GM18951 (cell line): ENCODE results near the gene UNC119.

Source experiments
- POLR2A ChIP-seq: IDR thresholded peaks from 4 replicates; pipeline ENCODE4 v1.6.1; 2011; ENCODE audit warnings: mild to moderate bottlenecking; ENCODE audit not compliant: insufficient read length, insufficient read depth; ENCODE audit errors: extremely low read depth
- in situ Hi-C: fragments of 300-500 bp; cut with MboI; formaldehyde crosslinking; loops from one replicate; pipeline ENCODE4 v1.12.0; 2022; ENCODE audit warnings: low sequenced_read_pairs, mixed read lengths, inconsistent platforms; ENCODE audit not compliant: unreplicated experiment

The UNC119 gene

DNA sequence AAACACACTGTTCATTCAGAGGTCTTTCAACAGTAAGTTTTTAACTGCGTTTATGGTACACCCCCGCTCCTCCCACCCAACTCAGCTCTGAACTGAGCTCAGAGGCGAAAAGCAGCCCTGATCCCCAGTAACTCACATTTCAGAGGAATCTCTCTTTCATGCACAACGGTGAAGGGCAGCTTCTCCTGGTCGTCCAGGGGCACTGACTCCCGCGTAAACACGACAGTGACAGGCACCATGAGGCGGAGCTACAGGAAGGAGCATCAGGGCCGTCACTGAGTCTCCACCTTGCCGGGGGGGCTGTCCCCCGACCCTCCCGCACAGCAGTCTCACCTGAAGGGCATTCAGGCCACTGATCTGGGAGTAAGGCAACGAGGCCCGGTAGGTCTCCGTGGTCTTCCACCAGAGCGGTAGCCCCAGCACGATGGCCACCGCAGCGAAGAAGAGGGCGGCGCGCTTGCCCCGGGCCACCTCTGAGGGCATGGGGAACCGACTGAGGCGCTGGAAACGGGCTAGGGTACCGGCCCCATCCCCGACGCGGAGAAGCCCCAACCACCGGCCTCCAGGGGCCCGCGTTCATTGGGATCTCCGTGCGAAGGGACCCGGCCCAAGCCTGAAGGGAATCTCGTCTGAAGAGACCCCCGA, 18.4 kb upstream of the UNC119 start:
- no peak for TF ChIP-seq POLR2A
- in situ Hi-C loops = no loop called here

DNA sequence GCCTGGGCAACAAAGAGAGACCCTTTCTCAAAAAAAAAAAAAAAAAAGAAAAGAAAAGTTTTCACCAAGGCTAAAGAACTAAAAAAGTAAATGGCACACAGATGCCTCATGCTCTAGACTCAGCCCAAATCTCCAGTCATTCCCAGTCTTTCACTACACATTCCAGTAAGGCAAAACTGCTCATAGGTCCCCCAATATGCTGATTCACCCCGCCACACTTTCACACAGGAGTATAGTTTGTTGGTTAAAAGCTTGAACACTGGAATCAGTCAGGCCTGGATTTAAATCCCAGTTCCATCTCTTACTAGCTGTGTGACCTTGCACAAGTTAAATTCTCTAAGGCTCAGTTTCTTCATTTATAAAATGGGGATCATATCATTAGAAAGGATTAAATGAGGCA, 17.0 kb upstream of the UNC119 start:
- in situ Hi-C loops = no loop called here
- TF ChIP-seq POLR2A = no peak

DNA sequence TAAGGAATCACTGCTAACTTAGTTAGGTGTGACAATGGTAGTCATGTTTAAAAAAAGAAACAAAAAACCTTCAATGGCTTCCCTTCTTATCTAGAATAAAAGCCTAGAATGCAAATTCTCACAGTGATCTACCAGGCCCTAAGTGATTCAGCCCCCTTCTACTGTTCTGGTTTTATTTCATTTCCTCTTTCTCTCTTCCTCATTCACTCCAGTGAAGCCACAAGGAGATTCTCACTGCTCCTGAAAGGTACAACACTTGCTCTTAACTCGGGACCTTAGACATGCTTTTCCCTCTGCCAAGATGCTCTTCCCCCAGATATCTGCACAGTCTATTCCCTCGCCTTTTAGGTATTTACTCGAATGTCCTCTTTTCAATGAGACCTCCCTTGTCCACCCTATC, 15.2 kb upstream of the UNC119 start:
- in situ Hi-C loops = no loop called here
- no peak for TF ChIP-seq POLR2A

DNA sequence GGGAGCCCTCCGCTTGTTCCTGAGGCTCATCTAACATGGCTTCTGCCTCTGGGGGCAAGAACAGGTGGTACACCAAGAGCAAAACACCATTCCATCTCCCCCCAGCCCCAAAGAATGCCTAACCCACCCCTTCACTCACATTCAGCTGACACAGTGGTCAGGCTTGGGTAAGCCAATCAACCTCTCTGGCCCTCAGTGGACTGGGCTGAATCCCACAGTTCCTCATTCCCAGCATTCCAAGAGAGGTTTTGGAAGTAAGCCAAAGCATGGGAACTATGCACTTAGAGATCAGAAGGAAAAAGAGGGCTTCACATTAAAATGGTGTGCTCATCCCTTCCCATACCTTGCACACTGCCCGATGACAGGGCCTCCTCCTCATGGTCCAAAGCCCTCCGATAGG, 11.1 kb upstream of the UNC119 start:
- TF ChIP-seq POLR2A = no peak
- in situ Hi-C loops = no loop called here

DNA sequence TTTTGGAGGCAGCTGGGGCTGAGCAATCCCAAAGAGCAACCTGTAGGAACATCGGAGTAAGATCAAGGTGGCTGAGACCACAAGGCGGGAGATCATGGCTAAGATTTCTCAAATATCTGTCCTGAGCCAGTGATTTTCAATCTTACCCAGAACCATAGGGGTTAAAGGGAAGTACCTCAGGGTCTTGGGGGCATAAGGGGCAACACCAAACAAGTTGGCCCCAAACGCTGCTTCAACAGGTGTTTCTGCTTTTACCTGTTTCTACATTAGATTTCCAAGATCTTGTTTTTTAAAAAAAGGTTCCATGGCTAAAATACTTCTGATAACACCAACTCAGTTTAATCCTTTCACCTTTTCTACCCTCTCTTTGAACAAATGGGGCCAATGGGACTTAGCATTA, 2.6 kb upstream of the UNC119 start:
- TF ChIP-seq POLR2A = no peak
- in situ Hi-C loops = no loop called here

DNA sequence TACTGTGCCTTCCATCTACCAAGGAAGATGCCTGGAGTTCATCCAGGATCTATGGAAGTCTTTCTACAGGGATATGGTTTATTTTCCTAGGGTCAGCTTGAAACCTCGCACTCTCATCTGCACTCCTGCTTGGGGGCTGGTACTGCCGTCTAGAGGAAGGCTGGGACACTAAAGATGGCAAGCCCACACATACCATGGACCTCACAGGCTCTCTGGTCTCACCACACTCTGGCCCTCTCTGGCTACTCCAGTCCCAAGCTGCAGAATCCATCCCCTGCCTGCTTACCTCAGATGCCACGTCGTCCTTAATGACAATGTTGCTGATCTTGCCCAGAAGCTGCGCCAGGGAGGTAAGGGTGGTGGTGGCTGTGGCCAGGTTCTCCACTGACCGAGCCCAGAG, 2.1 kb upstream of the UNC119 start:
- in situ Hi-C loops = no loop called here
- no peak for TF ChIP-seq POLR2A

DNA sequence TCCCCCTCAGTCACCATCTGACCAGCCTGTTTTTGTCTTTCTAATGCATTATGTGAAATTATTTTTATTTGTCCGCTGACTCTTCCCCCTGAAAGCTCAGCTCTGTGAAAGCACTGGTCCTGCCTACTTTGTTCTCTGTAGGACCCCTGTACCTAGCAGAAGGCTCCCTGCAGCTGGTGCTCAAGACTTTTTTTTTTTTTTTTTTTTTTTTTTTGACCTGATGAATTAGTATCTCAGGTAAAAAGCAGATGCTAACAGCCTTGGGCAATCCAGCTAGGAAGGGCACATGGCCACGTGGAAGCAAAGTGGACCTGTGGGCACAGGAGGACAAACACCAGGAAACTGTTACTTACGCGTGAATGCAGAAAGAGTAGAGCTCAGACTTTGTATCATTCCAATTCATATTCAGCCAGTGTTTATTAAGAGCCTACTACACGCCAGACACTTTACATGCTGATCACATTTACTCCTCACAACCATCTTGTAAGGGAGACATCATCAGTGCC, 629 bp upstream of the UNC119 start:
- TF ChIP-seq POLR2A = no peak
- in situ Hi-C loops = no loop called here

DNA sequence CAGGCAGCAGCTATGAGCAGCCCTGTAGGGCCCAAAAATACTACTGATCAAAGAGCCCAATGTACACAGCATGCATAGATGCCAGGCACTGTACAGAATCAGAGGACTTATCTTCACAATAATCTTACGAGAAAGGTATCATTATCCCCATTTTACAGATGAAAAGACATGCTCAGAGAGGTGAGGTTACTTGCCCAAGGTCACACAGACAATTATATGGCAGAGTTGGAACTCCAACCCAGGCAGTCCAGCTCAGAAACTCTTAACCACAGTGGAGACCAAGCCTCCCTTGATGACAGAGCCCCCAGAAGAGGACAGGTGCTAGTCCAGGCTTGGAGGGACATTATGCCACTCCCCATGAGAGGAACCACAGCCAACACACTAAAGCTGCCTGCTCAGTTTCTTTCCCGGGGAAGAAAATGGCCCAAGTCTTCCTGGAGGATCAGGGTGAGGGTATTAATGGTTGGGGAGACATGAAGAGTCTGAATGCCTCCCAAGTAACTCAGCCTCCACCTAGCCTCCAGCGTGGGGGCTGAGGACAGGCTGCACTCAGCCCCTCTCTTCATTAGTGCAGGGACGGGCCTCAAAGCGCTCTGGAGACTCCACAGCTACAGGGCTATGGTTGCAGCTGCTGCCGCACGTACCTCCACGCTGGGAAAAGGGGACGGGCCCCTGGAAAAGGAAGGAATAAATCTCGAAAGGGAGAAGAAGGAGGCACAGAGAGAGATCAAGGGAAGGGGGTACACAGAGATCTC, 826 bp downstream of the UNC119 start:
- in situ Hi-C loops = no loop called here

DNA sequence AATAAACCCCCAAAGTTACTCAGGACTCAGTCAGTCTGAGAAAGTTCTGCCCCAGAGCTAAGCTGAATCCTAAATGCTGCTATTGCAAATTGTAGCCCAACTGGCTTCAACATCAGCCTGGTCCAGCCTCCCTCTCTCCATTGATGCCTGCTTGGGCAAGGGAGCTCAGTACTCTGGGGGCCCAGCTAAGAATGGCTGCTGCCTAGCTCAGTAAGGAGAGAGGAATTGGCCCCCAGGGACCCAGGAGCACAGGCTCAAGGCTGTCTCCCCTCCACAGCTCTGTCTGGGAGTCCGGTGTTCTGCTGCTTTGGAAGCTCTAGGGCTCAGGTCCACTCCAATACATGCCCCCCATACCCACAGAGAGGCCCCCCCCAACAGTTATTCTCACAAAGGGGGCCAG, 1.6 kb downstream of the UNC119 start:
- in situ Hi-C loops = no loop called here
- TF ChIP-seq POLR2A = no peak

More for the DNA sequence above, 826 bp downstream of the UNC119 start:
- TF ChIP-seq POLR2A = no peak

DNA sequence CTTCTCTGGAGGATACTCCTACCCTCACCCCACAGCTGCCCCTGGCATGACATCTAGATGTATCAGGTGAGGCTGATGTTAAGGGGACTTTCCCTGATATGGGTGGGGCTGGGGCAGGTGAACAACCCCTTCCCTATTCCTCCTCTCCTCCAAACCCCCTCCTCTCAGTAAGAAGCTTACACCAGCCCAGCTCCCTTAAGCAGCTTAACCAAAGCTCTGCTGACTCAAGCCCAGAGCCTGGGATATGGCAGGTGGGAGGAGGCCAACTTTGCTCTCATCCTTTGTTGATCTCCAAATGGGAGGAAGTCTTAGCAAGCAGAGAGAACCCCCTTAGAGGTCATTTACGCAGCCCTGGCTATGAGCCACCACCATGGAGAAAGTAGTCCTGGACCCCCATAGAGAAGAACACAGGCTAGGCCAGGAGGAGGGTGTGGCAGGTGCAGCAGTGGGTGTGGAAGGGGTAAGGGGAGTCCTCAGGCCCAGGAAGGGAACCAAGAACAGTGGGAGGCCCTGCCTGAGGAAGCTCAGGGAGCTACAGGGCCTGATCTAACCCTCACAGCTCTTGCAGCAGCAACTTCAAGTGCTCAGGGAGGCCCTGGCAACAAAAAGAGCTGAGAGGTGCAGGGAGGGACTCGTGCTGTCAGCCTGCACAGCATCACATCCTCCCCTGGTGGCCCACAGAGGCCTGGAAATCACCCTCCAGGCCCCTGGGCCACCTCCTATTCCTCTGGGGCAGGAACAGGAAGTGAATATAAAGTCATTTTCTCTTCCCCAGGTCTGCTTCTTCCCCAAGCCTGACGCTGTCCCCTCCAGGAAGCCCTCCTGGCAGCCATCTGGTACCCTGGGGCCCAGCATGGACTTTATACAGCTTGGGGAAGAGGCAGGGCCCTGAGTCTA, 2.9 kb downstream of the UNC119 start:
- in situ Hi-C loops = no loop called here
- peak; percentile 33 for TF ChIP-seq POLR2A

DNA sequence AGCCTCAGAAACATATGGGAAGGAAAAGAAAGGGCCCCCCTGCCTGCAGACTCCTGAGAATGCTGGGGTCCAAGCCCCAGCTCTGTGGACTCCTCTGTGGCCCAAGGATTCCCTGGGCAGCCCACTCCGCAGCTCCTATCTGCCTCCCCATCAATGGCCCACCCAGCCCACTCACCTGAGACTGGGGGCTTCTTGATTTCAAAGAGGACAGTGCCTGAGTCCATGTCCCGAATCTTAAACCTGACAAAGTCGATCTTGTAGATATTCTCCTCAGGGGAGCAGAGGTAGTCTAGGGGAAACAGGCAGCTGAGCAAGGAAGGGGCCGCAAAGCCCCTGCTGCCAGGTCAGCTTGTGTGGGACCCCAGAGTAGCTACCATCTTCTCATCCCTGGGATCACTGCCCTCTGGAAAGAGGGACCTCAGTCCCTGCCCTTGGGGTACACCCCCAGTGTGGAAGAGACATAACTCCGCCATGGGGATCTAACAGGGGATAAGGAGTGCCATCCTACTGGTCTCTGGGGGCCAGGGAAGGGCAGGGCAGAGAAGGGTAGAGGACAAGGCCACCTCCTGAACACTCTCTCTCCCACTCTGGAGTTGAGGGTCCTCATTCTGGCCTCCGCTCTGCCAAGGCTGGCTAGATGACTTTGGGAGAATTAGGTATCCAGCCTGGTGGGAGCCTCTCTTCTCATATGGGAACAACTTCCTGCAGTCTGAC, 3.9 kb downstream of the UNC119 start:
- in situ Hi-C loops = no loop called here
- TF ChIP-seq POLR2A = no peak

DNA sequence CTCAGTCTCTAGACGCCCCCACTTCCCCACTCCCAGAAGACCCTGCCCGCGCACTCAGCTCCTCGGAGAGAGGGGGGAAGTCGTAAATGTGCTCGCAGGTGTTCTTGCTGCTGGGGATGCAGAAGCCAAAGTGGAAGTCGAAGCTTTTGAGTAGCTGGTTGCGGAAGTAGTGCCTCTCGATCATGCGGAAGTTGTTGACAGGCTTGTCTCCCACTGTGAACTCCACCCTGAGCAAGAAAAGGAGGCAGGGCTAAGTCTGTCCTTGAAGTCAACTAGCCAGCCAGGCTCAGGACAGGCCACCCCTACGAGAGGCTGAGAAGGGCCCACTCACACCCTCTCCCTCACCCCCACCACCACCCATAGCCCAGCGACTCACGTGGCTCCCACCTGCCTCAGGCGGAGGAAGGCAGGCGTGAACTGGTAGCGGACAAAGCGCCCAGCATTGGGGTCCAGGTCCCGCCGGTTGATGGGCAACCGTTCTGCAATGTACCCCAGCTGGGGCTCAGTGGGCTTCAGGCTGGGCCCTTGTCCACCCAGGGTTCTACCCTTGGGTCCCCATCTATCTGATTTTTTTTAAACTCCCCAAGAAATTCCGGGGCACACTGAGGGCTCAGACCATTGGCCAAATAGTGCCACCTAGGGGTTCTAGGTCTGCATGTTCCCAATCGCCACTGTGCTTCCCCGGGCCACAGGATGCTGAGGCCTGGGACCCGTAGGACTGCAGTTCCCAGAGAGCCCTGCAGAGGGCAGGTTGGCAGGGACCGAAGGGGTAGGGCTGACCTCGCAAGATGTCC, 4.6 kb downstream of the UNC119 start:
- TF ChIP-seq POLR2A = no peak
- in situ Hi-C loops = no loop called here
